Vagina (tissue), 2 donors: ENCODE data around the gene PALM.

Experiments used
- POLR2A ChIP-seq, 2 donors: fragments of 450-650 bp; IDR thresholded peaks; one replicate each; pipeline ENCODE4 v1.6.1; 2017; ENCODE audit warnings: antibody characterized with exemption in 2 of 2, mild to moderate bottlenecking in 2 of 2, moderate library complexity in 2 of 2
- POLR2AphosphoS5 ChIP-seq, 2 donors: sonication (generic); formaldehyde crosslinking; IDR thresholded peaks; one replicate each; pipeline ENCODE4 v1.9.0; 2017; ENCODE audit warnings: antibody characterized with exemption in 2 of 2, mild to moderate bottlenecking in 2 of 2, low read depth in 1 of 2; ENCODE audit not compliant: insufficient read depth in 1 of 2
- TF ChIP-seq, protein P1 (sequence below), 3 experiments: fragments of 450-650 bp in 2 of 3; fragments of 200-600 bp in 1 of 3; sonication (generic) in 1 of 3; IDR thresholded peaks; one replicate each; pipeline ENCODE4 v1.5.1; 2017 to 2019; ENCODE audit warnings: antibody characterized with exemption in 3 of 3, mild to moderate bottlenecking in 2 of 3, moderate library complexity in 2 of 3

DNA sequence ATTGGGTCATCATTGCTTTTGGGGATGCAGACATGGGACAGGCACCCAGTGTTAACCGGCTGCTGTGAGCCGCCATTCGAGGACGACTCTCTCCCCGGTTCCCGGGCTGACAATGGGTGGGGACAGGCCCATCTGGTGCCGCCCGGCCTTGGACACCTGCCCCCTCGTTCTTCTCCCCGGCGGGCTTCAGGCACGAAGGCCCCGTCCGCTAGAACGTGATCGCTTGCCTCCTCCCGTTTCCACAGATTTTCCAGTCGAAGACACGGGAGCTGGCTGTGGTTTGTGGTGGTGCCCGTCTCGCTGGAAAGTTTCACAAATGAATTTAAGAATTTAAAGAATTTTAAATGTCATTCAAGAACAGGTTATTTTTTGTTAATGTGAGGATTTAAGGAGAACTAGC, 2.0 kb downstream of the PALM start:
- TF ChIP-seq, protein P1, sequence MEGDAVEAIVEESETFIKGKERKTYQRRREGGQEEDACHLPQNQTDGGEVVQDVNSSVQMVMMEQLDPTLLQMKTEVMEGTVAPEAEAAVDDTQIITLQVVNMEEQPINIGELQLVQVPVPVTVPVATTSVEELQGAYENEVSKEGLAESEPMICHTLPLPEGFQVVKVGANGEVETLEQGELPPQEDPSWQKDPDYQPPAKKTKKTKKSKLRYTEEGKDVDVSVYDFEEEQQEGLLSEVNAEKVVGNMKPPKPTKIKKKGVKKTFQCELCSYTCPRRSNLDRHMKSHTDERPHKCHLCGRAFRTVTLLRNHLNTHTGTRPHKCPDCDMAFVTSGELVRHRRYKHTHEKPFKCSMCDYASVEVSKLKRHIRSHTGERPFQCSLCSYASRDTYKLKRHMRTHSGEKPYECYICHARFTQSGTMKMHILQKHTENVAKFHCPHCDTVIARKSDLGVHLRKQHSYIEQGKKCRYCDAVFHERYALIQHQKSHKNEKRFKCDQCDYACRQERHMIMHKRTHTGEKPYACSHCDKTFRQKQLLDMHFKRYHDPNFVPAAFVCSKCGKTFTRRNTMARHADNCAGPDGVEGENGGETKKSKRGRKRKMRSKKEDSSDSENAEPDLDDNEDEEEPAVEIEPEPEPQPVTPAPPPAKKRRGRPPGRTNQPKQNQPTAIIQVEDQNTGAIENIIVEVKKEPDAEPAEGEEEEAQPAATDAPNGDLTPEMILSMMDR (IDR thresholded peaks at IDR 0.05): no peak
- TF ChIP-seq POLR2A (IDR thresholded peaks at IDR 0.05) (no peak), POLR2AphosphoS5 (IDR thresholded peaks at IDR 0.05; ENCODE audit: insufficient read depth in 1 of 2, low read depth in 1 of 2) (no peak)
